Thoracic aorta (tissue), 2 donors: ENCODE results near the gene PPP1R1A. TPM values are rescaled to one million over a fixed set of nuclear protein-coding genes. Genes with fewer than 3 reads are reported as not detected.
A peak's percentile ranks its signal among the peaks of the same experiment; 100 is the strongest.

Experiments
- ATAC-seq: fragments of 150-250 bp; one replicate; pipeline ENCODE4 v1.8.0; 2017; ENCODE audit warnings: low read depth; ENCODE audit not compliant: insufficient number of reproducible peaks, low FRiP score
- DNase-seq: peaks from one replicate; pipeline ENCODE4 v3.0.0-alpha.2; 2020; ENCODE audit warnings: low spot score
- H3K27ac ChIP-seq, 2 donors: fragments of 200-600 bp; sonication (generic); 1 replicate in 1 of 2; 2 replicates in 1 of 2; pipeline ENCODE4 v1.5.1; 2016; ENCODE audit warnings: mild to moderate bottlenecking in 2 of 2, moderate library complexity in 2 of 2
- H3K27me3 ChIP-seq: fragments of 200-600 bp; sonication (generic); replicated peaks from 2 replicates; pipeline ENCODE4 v1.6.0; 2016; ENCODE audit warnings: mild to moderate bottlenecking; ENCODE audit not compliant: insufficient read depth
- H3K36me3 ChIP-seq: fragments of 200-600 bp; sonication (generic); one replicate; pipeline ENCODE4 v1.5.1; 2016
- H3K4me1 ChIP-seq, 2 donors: fragments of 200-600 bp; sonication (generic); 1 replicate in 1 of 2; 2 replicates in 1 of 2; pipeline versions ENCODE4 v1.5.1 to v1.6.0; 2016; ENCODE audit warnings: low read depth in 2 of 2, mild to moderate bottlenecking in 1 of 2; ENCODE audit not compliant: control insufficient read depth in 1 of 2
- H3K4me3 ChIP-seq: fragments of 200-600 bp; sonication (generic); 2 replicates; pipeline ENCODE4 v1.5.1; 2016; ENCODE audit warnings: mild to moderate bottlenecking
- H3K9me3 ChIP-seq: fragments of 200-600 bp; sonication (generic); 2 replicates; pipeline ENCODE4 v1.5.1; 2016
- total RNA-seq, 2 donors: library from RNA; depleted of rRNA; stranded (reverse); fragments of >200 nt; gene quantifications; one replicate each; pipeline versions ENCODE4 v1.1.0 to v1.2.3, GENCODE V29; 2016
- TF ChIP-seq, protein P1 (sequence below): fragments of 200-600 bp; sonication (generic); IDR thresholded peaks from one replicate; pipeline ENCODE4 v1.5.1; 2019; ENCODE audit warnings: antibody characterized with exemption

Gene PPP1R1A
- total RNA-seq, 2 donors from 2014 or later = 3.3 to 10.3 TPM

GRCh38 chr12:54583726-54584125 lies 4.7 kb downstream of the PPP1R1A start:
- H3K27me3 ChIP-seq = no peaks in the 10 kb centered on the region
- TF ChIP-seq, protein P1, sequence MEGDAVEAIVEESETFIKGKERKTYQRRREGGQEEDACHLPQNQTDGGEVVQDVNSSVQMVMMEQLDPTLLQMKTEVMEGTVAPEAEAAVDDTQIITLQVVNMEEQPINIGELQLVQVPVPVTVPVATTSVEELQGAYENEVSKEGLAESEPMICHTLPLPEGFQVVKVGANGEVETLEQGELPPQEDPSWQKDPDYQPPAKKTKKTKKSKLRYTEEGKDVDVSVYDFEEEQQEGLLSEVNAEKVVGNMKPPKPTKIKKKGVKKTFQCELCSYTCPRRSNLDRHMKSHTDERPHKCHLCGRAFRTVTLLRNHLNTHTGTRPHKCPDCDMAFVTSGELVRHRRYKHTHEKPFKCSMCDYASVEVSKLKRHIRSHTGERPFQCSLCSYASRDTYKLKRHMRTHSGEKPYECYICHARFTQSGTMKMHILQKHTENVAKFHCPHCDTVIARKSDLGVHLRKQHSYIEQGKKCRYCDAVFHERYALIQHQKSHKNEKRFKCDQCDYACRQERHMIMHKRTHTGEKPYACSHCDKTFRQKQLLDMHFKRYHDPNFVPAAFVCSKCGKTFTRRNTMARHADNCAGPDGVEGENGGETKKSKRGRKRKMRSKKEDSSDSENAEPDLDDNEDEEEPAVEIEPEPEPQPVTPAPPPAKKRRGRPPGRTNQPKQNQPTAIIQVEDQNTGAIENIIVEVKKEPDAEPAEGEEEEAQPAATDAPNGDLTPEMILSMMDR = no peak
- no peak overlapping the region for H3K4me3 ChIP-seq
- no peak overlapping the region for H3K27ac ChIP-seq
- peaks cover 3 to 22% of the 10 kb centered on the region in 2 donors for H3K4me1 ChIP-seq
- ATAC-seq (no peak), DNase-seq (no peak)
- no peaks in the 10 kb centered on the region for H3K9me3 ChIP-seq
- H3K36me3 ChIP-seq = no peaks in the 10 kb centered on the region

- Histone ChIP-seq H3K27me3 (no peaks in the 10 kb centered on the region), H3K4me3 (no peak overlapping the region), H3K36me3 (peaks cover 18% of the 10 kb centered on the region), H3K4me1 (peaks cover 0 to 2% of the 10 kb centered on the region in 2 donors), H3K9me3 (no peaks in the 10 kb centered on the region), H3K27ac (no peak overlapping the region)
- DNase-seq = no peak
- TF ChIP-seq, protein P1 = no peak
- no peak for ATAC-seq
Measured at GRCh38 chr12:54581412-54581811, 7.0 kb downstream of the PPP1R1A start.

DNA sequence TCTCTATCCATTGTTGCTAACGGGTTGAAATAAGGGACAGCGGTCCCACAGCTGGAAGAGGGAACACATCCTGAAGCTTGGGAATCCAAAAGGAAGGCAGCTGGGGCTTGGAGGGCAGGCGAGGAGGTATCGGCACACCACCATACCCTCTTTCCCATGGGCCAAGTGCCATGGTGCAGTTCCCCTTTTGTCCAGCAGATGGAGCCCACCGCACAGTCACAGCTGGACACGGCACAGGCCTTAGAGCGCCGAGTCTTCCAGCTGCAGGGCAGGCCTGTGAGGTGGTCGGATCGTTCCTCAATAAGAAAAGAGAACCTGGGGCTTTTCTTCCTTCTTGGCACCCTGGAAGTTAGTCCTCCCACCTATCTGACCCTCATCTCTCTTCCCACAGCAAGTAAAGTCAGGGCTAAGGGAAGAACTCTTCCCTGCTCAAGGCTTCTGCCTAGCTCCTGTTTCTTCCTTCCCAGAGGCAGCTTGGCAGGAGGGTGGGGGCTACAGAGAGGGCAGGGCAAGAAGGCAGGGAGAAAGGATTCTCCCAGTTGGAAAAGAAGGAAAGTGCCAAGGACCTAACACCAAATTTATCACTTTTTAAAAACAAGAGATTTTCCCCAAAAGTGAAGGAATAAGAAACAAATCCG lies 8.6 kb downstream of the PPP1R1A start:
- Histone ChIP-seq H3K27ac (peak overlapping the region in 1 of 2 donors; percentile 39), H3K4me1 (no peaks in the 10 kb centered on the region), H3K9me3 (no peaks in the 10 kb centered on the region), H3K27me3 (no peaks in the 10 kb centered on the region), H3K36me3 (peaks cover 32% of the 10 kb centered on the region), H3K4me3 (no peak overlapping the region)
- DNase-seq = peak; percentile 70
- TF ChIP-seq, protein P1 = peak; percentile 100
- ATAC-seq = peak; percentile 63

- peaks cover 32% of the 10 kb centered on the region for H3K36me3 ChIP-seq
- no peak overlapping the region for H3K27ac ChIP-seq
- H3K9me3 ChIP-seq = no peaks in the 10 kb centered on the region
- H3K27me3 ChIP-seq = no peaks in the 10 kb centered on the region
- H3K4me1 ChIP-seq = no peaks in the 10 kb centered on the region
- DNase-seq (no peak), ATAC-seq (no peak)
- H3K4me3 ChIP-seq = no peak overlapping the region
- TF ChIP-seq, protein P1 = no peak
Measured at GRCh38 chr12:54579258-54579657, 9.2 kb downstream of the PPP1R1A start.

DNA sequence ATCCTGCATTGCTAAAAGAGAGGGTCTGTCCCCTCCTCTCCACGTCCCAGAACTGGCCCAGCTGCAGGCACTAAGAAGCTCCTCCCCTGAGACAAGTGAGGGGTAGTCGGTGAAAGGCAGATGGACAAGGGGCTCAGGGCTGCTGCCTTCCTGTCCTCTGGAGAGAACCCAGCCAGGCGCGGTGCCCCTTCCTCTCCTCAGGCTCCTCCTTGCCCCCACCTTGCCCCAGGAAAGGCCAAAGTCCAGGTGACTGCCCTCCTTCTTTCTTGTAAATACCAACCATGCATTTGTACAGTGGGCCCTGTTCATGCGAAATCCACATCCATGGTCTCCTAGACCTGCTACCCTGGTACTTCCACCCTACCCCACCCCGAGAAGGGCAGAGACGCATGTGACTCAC lies 9.7 kb downstream of the PPP1R1A start:
- H3K4me3 ChIP-seq = no peak overlapping the region
- ATAC-seq = no peak
- H3K9me3 ChIP-seq = no peaks in the 10 kb centered on the region
- DNase-seq = no peak
- TF ChIP-seq, protein P1 = no peak
- H3K27ac ChIP-seq = no peak overlapping the region
- peaks cover 32% of the 10 kb centered on the region for H3K36me3 ChIP-seq
- H3K27me3 ChIP-seq = no peaks in the 10 kb centered on the region
- H3K4me1 ChIP-seq = no peaks in the 10 kb centered on the region
